Measurements from ENCODE around the gene DLG2. TPM values are rescaled to one million over a fixed set of nuclear protein-coding genes. Genes with fewer than 3 reads are reported as not detected.

Gene DLG2
- total and polyA plus RNA-seq, 4 donors, result 0.30 to 5.5 (median 0.68) TPM

GRCh38 chr11:84886344-84886743 lies 740.8 kb downstream of the DLG2 start (continued):
- TF ChIP-seq CTCF (IDR thresholded peaks at IDR 0.05; ENCODE audit: low read depth, low read length, missing input control), result no peak

GRCh38 chr11:84884836-84885235 lies 742.3 kb downstream of the DLG2 start:
- no peak for DNase-seq (ENCODE audit: low spot score)
- Histone ChIP-seq H3K9ac (ENCODE audit: low read depth in 1 of 2, low read length in 2 of 2) (no peak overlapping the region), H3K27me3 (ENCODE audit: control insufficient read depth in 4 of 4, insufficient read depth in 4 of 4, low read length in 3 of 4) (no peaks in the 10 kb centered on the region), H3K9me3 (ENCODE audit: control insufficient read depth in 4 of 4, low read length in 3 of 4) (no peaks in the 10 kb centered on the region), H3K4me3 (ENCODE audit: low read depth in 1 of 3, low read length in 3 of 3) (no peak overlapping the region), H3K4me1 (ENCODE audit: control insufficient read depth in 4 of 4, insufficient read depth in 4 of 4, low read length in 3 of 4) (no peaks in the 10 kb centered on the region), H3K27ac (ENCODE audit: low read depth in 1 of 2, low read length in 2 of 2) (no peak overlapping the region), H3K36me3 (ENCODE audit: control insufficient read depth in 4 of 4, insufficient read depth in 3 of 4, low read depth in 1 of 4, low read length in 3 of 4) (no peaks in the 10 kb centered on the region)
- WGBS, result 82% methylated on average over 2 of the region's 2 CpGs
- no peak for TF ChIP-seq JUND (IDR thresholded peaks at IDR 0.05)
- TF ChIP-seq HNF4G (IDR thresholded peaks at IDR 0.05), result no peak
- TF ChIP-seq, protein P1, sequence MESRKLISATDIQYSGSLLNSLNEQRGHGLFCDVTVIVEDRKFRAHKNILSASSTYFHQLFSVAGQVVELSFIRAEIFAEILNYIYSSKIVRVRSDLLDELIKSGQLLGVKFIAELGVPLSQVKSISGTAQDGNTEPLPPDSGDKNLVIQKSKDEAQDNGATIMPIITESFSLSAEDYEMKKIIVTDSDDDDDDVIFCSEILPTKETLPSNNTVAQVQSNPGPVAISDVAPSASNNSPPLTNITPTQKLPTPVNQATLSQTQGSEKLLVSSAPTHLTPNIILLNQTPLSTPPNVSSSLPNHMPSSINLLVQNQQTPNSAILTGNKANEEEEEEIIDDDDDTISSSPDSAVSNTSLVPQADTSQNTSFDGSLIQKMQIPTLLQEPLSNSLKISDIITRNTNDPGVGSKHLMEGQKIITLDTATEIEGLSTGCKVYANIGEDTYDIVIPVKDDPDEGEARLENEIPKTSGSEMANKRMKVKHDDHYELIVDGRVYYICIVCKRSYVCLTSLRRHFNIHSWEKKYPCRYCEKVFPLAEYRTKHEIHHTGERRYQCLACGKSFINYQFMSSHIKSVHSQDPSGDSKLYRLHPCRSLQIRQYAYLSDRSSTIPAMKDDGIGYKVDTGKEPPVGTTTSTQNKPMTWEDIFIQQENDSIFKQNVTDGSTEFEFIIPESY (IDR thresholded peaks at IDR 0.05), result no peak
- no peak for TF ChIP-seq FOXA2 (IDR thresholded peaks at IDR 0.05)
- TF ChIP-seq, protein P2, sequence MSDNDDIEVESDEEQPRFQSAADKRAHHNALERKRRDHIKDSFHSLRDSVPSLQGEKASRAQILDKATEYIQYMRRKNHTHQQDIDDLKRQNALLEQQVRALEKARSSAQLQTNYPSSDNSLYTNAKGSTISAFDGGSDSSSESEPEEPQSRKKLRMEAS (IDR thresholded peaks at IDR 0.05), result no peak
- TF ChIP-seq REST (IDR thresholded peaks at IDR 0.05), result no peak
- no peak for TF ChIP-seq CTCF (IDR thresholded peaks at IDR 0.05; ENCODE audit: low read depth, low read length, missing input control)
- no peak for TF ChIP-seq GABPA (IDR thresholded peaks at IDR 0.05 in 1 of 2, conservative IDR thresholded peaks at IDR 0.05 in 1 of 2)
- TF ChIP-seq YY1 (IDR thresholded peaks at IDR 0.05), result no peak
- TF ChIP-seq RXRA (IDR thresholded peaks at IDR 0.05), result no peak
- TF ChIP-seq ATF3 (IDR thresholded peaks at IDR 0.05), result no peak
- no peak for TF ChIP-seq RAD21 (IDR thresholded peaks at IDR 0.05)
- no peak for TF ChIP-seq NR2F2 (IDR thresholded peaks at IDR 0.05)
